GM23338 (cell line): Measurements from ENCODE around the gene HOXC9. TPM values are rescaled to one million over a fixed set of nuclear protein-coding genes. Genes with fewer than 3 reads are reported as not detected.

Source experiments
- ATAC-seq: fragments of 200-7000 bp; cut with Tn5 transposase; 3 replicates; pipeline ENCODE4 v1.9.1; 2020
- DNase-seq: peaks from one replicate; pipeline ENCODE4 v3.0.0-alpha.2; 2015; ENCODE audit warnings: low spot score
- H2AFZ ChIP-seq: fragments of 200-600 bp; sonication (generic); 2 replicates; pipeline ENCODE4 v1.8.0; 2016; ENCODE audit warnings: antibody characterized with exemption, mild to moderate bottlenecking, moderate library complexity
- H3F3A ChIP-seq: fragments of 200-600 bp; sonication (generic); replicated peaks from 2 replicates; pipeline ENCODE4 v1.8.0; 2017; ENCODE audit warnings: antibody characterized with exemption, mixed run types, low read depth
- H3K27ac ChIP-seq: fragments of 200-600 bp; sonication (generic); 2 replicates; pipeline ENCODE4 v1.6.1; 2016; ENCODE audit warnings: low read depth
- H3K27me3 ChIP-seq: fragments of 200-600 bp; sonication (generic); 2 replicates; pipeline ENCODE4 v1.8.0; 2016; ENCODE audit warnings: mild to moderate bottlenecking, mixed run types, moderate library complexity; ENCODE audit not compliant: insufficient read depth
- H3K36me3 ChIP-seq: fragments of 200-600 bp; sonication (generic); 2 replicates; pipeline ENCODE4 v1.8.0; 2016; ENCODE audit warnings: mild to moderate bottlenecking; ENCODE audit not compliant: insufficient read depth
- H3K4me1 ChIP-seq: fragments of 200-600 bp; sonication (generic); 2 replicates; pipeline ENCODE4 v1.8.0; 2016; ENCODE audit warnings: mild to moderate bottlenecking, moderate library complexity; ENCODE audit not compliant: insufficient read depth
- H3K4me2 ChIP-seq: fragments of 200-600 bp; sonication (generic); 2 replicates; pipeline ENCODE4 v1.7.1; 2017; ENCODE audit warnings: mixed run types
- H3K4me3 ChIP-seq: fragments of 200-600 bp; sonication (generic); 2 replicates; pipeline ENCODE4 v1.6.1; 2016; ENCODE audit warnings: mixed run types
- H3K79me2 ChIP-seq: fragments of 200-600 bp; sonication (generic); replicated peaks from 2 replicates; pipeline ENCODE4 v1.8.0; 2017; ENCODE audit warnings: mild to moderate bottlenecking; ENCODE audit not compliant: insufficient read depth
- H3K9me2 ChIP-seq: fragments of 200-600 bp; sonication (generic); 2 replicates; pipeline ENCODE4 v1.8.0; 2017; ENCODE audit not compliant: insufficient read depth
- H4K20me1 ChIP-seq: fragments of 200-600 bp; sonication (generic); replicated peaks from 2 replicates; pipeline ENCODE4 v1.8.0; 2017; ENCODE audit warnings: mild to moderate bottlenecking; ENCODE audit not compliant: insufficient read depth
- H3K27ac Mint-ChIP-seq: 2 replicates; pipeline ENCODE4 v1.8.0; 2020; ENCODE audit warnings: inconsistent platforms, mild to moderate bottlenecking, moderate library complexity, mixed read lengths
- H3K27me3 Mint-ChIP-seq: 3 replicates; pipeline ENCODE4 v1.8.0; 2022; ENCODE audit warnings: low read depth, mild to moderate bottlenecking, moderate library complexity, mixed read lengths, inconsistent platforms; ENCODE audit not compliant: insufficient read depth, poor library complexity
- H3K36me3 Mint-ChIP-seq: 3 replicates; pipeline ENCODE4 v1.8.0; 2021; ENCODE audit warnings: low read depth, mild to moderate bottlenecking, inconsistent platforms, moderate library complexity, mixed read lengths
- H3K4me1 Mint-ChIP-seq: 3 replicates; pipeline ENCODE4 v1.8.0; 2020; ENCODE audit warnings: mild to moderate bottlenecking, inconsistent platforms, mixed read lengths
- H3K4me3 Mint-ChIP-seq: 3 replicates; pipeline ENCODE4 v1.8.0; 2021; ENCODE audit warnings: moderate library complexity, mild to moderate bottlenecking, inconsistent platforms, mixed read lengths
- H3K9me3 Mint-ChIP-seq: 3 replicates; pipeline ENCODE4 v1.8.0; 2020; ENCODE audit warnings: moderate library complexity, mild to moderate bottlenecking, inconsistent platforms, mixed read lengths
- CREB1 ChIP-seq: fragments of 250-450 bp; sonication (Bioruptor Pico); IDR thresholded peaks from 2 replicates; pipeline ENCODE4 v1.5.0; 2020; ENCODE audit warnings: low read depth, mild to moderate bottlenecking, moderate library complexity
- CTCF ChIP-seq, 2 experiments: fragments of 200-600 bp in 1 of 2; sonication (generic) in 1 of 2; conservative IDR thresholded peaks; 2 replicates each; pipeline versions ENCODE4 v1.5.1 to v1.6.1; 2016 to 2017; ENCODE audit warnings: antibody characterized with exemption in 2 of 2, low read depth in 2 of 2, mild to moderate bottlenecking in 2 of 2, moderate library complexity in 1 of 2
- ETS1 ChIP-seq: IDR thresholded peaks from 2 replicates; pipeline ENCODE4 v1.6.1; 2016; ENCODE audit warnings: antibody characterized with exemption
- EZH2 ChIP-seq: fragments of 200-600 bp; sonication (generic); IDR thresholded peaks from one replicate; pipeline ENCODE4 v1.8.0; 2017; ENCODE audit warnings: antibody characterized with exemption, mild to moderate bottlenecking, low read depth; ENCODE audit not compliant: unreplicated experiment
- EZH2phosphoT487 ChIP-seq: fragments of 200-600 bp; sonication (generic); IDR thresholded peaks from one replicate; pipeline ENCODE4 v1.8.1; 2018; ENCODE audit warnings: antibody characterized with exemption; ENCODE audit not compliant: unreplicated experiment
- JUNB ChIP-seq: IDR thresholded peaks from one replicate; pipeline ENCODE4 v1.6.1; 2016; ENCODE audit warnings: antibody characterized with exemption; ENCODE audit not compliant: unreplicated experiment
- NANOG ChIP-seq: IDR thresholded peaks from 2 replicates; pipeline ENCODE4 v1.6.1; 2016; ENCODE audit warnings: antibody characterized with exemption, borderline replicate concordance
- POLR2AphosphoS5 ChIP-seq: IDR thresholded peaks from 2 replicates; pipeline ENCODE4 v1.6.1; 2016; ENCODE audit warnings: antibody characterized with exemption, low read depth
- STAT1 ChIP-seq: IDR thresholded peaks from one replicate; pipeline ENCODE4 v1.6.1; 2016; ENCODE audit warnings: antibody characterized with exemption; ENCODE audit not compliant: unreplicated experiment
- ZNF114 ChIP-seq: fragments of 250-450 bp; sonication (Bioruptor Pico); IDR thresholded peaks from 2 replicates; pipeline ENCODE4 v1.5.0; 2020; ENCODE audit warnings: mild to moderate bottlenecking, moderate library complexity
- ZNF331 ChIP-seq: fragments of 250-450 bp; sonication (Bioruptor Pico); IDR thresholded peaks from 2 replicates; pipeline ENCODE4 v1.5.0; 2020; ENCODE audit warnings: low read depth, mild to moderate bottlenecking, moderate library complexity
- polyA plus RNA-seq: library from polyadenylated mRNA; unstranded; fragments of >200 nt; fragmentation: Nextera tagmentation; extraction: Ambion mirVana; gene quantifications from 2 replicates; pipeline ENCODE4 v1.2.1, GENCODE V29; 2016
- total RNA-seq: library from RNA; depleted of rRNA; stranded (reverse); fragments of >200 nt; shearing (Covaris generic); gene quantifications from 2 replicates; pipeline ENCODE4 v1.2.3, GENCODE V29; 2014
- TF ChIP-seq, protein P1 (sequence below): fragments of 250-450 bp; sonication (Bioruptor Pico); IDR thresholded peaks from 2 replicates; pipeline ENCODE4 v1.5.0; 2020; ENCODE audit warnings: mild to moderate bottlenecking, moderate library complexity
- TF ChIP-seq, protein P2 (sequence below): IDR thresholded peaks from one replicate; pipeline ENCODE4 v1.6.1; 2018; ENCODE audit warnings: antibody characterized with exemption; ENCODE audit not compliant: unreplicated experiment

The HOXC9 gene
- total and polyA plus RNA-seq, 2 experiments from 2014 or later = not detected

- peak overlapping the region; percentile 61 for H3K4me3 Mint-ChIP-seq
- peaks cover 99% of the 10 kb centered on the region for H3K27me3 Mint-ChIP-seq
- peaks cover 85% of the 10 kb centered on the region for H3K4me1 ChIP-seq
- peaks cover 54% of the 10 kb centered on the region for H3F3A ChIP-seq
- H3K4me2 ChIP-seq = peak overlapping the region; percentile 82
- no peaks in the 10 kb centered on the region for H3K9me2 ChIP-seq
- peaks cover 44% of the 10 kb centered on the region for H3K4me1 Mint-ChIP-seq
- no peaks in the 10 kb centered on the region for H3K36me3 Mint-ChIP-seq
- no peak for ATAC-seq
- peak overlapping the region; percentile 53 for H3K4me3 ChIP-seq
- H3K27ac ChIP-seq = no peak overlapping the region
- no peak overlapping the region for H3K27ac Mint-ChIP-seq
- H3K36me3 ChIP-seq = peaks cover 3% of the 10 kb centered on the region; the same call in 1 of the 2 replicates
- H3K79me2 ChIP-seq = no peaks in the 10 kb centered on the region
- DNase-seq = no peak
- peaks cover 45% of the 10 kb centered on the region for H4K20me1 ChIP-seq
- no peak overlapping the region for H2AFZ ChIP-seq
- TF ChIP-seq, protein P1, sequence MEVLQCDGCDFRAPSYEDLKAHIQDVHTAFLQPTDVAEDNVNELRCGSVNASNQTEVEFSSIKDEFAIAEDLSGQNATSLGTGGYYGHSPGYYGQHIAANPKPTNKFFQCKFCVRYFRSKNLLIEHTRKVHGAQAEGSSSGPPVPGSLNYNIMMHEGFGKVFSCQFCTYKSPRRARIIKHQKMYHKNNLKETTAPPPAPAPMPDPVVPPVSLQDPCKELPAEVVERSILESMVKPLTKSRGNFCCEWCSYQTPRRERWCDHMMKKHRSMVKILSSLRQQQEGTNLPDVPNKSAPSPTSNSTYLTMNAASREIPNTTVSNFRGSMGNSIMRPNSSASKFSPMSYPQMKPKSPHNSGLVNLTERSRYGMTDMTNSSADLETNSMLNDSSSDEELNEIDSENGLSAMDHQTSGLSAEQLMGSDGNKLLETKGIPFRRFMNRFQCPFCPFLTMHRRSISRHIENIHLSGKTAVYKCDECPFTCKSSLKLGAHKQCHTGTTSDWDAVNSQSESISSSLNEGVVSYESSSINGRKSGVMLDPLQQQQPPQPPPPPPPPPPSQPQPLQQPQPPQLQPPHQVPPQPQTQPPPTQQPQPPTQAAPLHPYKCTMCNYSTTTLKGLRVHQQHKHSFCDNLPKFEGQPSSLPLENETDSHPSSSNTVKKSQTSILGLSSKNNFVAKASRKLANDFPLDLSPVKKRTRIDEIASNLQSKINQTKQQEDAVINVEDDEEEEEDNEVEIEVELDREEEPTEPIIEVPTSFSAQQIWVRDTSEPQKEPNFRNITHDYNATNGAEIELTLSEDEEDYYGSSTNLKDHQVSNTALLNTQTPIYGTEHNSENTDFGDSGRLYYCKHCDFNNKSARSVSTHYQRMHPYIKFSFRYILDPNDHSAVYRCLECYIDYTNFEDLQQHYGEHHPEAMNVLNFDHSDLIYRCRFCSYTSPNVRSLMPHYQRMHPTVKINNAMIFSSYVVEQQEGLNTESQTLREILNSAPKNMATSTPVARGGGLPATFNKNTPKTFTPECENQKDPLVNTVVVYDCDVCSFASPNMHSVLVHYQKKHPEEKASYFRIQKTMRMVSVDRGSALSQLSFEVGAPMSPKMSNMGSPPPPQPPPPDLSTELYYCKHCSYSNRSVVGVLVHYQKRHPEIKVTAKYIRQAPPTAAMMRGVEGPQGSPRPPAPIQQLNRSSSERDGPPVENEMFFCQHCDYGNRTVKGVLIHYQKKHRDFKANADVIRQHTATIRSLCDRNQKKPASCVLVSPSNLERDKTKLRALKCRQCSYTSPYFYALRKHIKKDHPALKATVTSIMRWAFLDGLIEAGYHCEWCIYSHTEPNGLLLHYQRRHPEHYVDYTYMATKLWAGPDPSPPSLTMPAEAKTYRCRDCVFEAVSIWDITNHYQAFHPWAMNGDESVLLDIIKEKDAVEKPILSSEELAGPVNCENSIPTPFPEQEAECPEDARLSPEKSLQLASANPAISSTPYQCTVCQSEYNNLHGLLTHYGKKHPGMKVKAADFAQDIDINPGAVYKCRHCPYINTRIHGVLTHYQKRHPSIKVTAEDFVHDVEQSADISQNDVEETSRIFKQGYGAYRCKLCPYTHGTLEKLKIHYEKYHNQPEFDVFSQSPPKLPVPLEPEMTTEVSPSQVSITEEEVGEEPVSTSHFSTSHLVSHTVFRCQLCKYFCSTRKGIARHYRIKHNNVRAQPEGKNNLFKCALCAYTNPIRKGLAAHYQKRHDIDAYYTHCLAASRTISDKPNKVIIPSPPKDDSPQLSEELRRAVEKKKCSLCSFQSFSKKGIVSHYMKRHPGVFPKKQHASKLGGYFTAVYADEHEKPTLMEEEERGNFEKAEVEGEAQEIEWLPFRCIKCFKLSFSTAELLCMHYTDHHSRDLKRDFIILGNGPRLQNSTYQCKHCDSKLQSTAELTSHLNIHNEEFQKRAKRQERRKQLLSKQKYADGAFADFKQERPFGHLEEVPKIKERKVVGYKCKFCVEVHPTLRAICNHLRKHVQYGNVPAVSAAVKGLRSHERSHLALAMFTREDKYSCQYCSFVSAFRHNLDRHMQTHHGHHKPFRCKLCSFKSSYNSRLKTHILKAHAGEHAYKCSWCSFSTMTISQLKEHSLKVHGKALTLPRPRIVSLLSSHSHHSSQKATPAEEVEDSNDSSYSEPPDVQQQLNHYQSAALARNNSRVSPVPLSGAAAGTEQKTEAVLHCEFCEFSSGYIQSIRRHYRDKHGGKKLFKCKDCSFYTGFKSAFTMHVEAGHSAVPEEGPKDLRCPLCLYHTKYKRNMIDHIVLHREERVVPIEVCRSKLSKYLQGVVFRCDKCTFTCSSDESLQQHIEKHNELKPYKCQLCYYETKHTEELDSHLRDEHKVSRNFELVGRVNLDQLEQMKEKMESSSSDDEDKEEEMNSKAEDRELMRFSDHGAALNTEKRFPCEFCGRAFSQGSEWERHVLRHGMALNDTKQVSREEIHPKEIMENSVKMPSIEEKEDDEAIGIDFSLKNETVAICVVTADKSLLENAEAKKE (CRISPR knock-in tag) = no peak
- TF ChIP-seq ETS1 = no peak
- TF ChIP-seq CTCF (conservative IDR thresholded peaks at IDR 0.05; ENCODE audit: low read depth in 2 of 2) = no peak
- no peak for TF ChIP-seq EZH2phosphoT487
- TF ChIP-seq POLR2AphosphoS5 = no peak
- TF ChIP-seq, protein P2, sequence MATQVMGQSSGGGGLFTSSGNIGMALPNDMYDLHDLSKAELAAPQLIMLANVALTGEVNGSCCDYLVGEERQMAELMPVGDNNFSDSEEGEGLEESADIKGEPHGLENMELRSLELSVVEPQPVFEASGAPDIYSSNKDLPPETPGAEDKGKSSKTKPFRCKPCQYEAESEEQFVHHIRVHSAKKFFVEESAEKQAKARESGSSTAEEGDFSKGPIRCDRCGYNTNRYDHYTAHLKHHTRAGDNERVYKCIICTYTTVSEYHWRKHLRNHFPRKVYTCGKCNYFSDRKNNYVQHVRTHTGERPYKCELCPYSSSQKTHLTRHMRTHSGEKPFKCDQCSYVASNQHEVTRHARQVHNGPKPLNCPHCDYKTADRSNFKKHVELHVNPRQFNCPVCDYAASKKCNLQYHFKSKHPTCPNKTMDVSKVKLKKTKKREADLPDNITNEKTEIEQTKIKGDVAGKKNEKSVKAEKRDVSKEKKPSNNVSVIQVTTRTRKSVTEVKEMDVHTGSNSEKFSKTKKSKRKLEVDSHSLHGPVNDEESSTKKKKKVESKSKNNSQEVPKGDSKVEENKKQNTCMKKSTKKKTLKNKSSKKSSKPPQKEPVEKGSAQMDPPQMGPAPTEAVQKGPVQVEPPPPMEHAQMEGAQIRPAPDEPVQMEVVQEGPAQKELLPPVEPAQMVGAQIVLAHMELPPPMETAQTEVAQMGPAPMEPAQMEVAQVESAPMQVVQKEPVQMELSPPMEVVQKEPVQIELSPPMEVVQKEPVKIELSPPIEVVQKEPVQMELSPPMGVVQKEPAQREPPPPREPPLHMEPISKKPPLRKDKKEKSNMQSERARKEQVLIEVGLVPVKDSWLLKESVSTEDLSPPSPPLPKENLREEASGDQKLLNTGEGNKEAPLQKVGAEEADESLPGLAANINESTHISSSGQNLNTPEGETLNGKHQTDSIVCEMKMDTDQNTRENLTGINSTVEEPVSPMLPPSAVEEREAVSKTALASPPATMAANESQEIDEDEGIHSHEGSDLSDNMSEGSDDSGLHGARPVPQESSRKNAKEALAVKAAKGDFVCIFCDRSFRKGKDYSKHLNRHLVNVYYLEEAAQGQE = no peak
- no peak for TF ChIP-seq ZNF114
- TF ChIP-seq JUNB = no peak
- no peak for TF ChIP-seq ZNF331 (CRISPR knock-in tag)
- TF ChIP-seq EZH2 = no peak
- no peak for TF ChIP-seq NANOG
- TF ChIP-seq CREB1 (CRISPR knock-in tag) = no peak
- TF ChIP-seq STAT1 = no peak
- H3K27me3 ChIP-seq = peaks cover 100% of the 10 kb centered on the region
- no peaks in the 10 kb centered on the region; the same call in 2 of the 3 replicates for H3K9me3 Mint-ChIP-seq
Measured at GRCh38 chr12:54052438-54053002, 52.6 kb downstream of the HOXC9 start.
